ENCODE data around the gene SBK3.

- TF ChIP-seq POLR2AphosphoS5 (IDR thresholded peaks at IDR 0.05) = no peak
- no peak for TF ChIP-seq CTCF (IDR thresholded peaks at IDR 0.05)
- TF ChIP-seq POLR2A (IDR thresholded peaks at IDR 0.05) = no peak
Observed at GRCh38 chr19:55554741-55555152, 9.4 kb upstream of the SBK3 start.

All from prostate gland (tissue), 2 donors.